ENCODE results near the gene HOXC9. TPM values are rescaled to one million over a fixed set of nuclear protein-coding genes. Genes with fewer than 3 reads are reported as not detected.
A peak's percentile ranks its signal among the peaks of the same experiment; 100 is the strongest.
"Not testable (repeated sequence)": the region's sequence is repeated elsewhere in the genome, so short reads cannot be mapped to it uniquely, and the experiment has no call there.

Gene HOXC9
- total RNA-seq, 1 donor from 2014 or later = not detected

DNA sequence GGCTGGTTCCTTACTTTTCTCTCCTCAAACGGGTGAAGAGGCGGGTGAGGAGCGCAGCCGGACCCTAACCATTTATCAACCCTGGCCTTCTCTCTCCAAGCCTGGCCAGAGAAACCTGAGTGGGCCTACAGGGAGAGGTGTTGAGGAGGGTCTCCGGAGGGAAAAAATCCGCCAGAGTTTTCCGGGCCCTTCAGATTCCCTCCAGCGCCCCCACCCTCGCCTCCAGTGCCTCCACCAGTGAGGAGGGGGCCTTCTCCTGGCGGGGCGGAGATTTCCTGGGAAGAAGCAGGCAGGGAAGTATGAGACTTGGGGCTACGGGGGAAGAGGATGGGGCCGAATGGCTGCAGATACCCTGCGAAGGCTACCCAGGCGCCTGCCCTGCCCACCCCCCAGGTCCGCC lies 31.5 kb downstream of the HOXC9 start:
- intact Hi-C loops (cut with micrococcal nuclease) = no loop called here
- DNase-seq (no peak), ATAC-seq (no peak)

DNA sequence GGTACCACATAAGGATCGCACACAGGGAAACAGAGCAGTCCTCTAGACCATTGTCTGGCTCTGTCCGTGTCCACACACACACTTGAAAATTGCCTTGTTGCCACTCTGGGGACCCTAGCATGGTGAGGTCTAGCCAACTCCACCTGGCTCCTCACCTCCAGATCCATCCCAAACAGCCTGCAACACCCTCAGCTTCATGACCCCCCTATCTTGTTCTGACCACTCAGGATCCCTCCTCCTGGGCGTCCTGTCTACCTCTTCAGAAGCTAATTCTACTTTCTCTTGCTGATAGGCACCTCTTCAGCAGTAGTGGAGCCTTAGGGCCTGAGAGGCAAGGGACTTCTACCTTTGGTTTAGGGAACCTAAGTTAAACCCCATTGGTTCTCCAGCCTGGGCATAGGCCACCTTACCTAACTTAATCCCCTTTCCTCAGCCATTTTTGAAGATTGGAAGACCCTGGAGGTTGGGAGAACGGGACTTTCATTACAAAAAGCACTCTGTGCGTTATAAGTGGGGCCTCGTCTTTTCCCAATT lies 32.2 kb downstream of the HOXC9 start:
- intact Hi-C loops (cut with micrococcal nuclease) = no loop called here
- ATAC-seq (no peak), DNase-seq (no peak)

DNA sequence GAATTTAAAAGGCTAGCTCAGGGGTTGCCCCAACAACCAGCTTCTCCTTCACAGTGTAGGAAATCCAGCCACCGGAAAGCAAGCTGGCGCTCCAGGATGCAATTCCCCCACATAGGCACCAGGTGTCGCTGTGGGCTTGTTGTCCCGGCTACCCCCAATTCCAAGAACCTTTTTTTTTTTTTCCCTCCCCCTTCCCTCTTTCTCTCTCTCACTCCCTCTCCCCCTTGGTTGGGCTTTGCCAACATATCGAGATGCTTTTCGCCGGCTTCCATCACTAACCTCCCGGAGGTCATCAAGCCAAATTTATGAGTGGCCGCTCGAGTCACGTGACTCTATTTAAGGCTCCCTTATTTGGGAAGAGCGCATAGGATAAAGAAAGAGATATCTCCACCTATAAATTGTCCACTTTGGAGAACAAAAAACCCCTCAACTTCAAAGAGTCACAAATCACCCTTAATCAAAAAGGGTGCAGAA lies 32.7 kb downstream of the HOXC9 start, which contains the start of gene HOXC5:
TSS of gene HOXC5 (plus strand) at position 424 of the 474 bp plus-strand sequence. CDS start 73 bp downstream, outside the sequence.
- peak; percentile 47 for ATAC-seq
- peak; percentile 57 for DNase-seq
- intact Hi-C loops (cut with micrococcal nuclease) = no loop called here

DNA sequence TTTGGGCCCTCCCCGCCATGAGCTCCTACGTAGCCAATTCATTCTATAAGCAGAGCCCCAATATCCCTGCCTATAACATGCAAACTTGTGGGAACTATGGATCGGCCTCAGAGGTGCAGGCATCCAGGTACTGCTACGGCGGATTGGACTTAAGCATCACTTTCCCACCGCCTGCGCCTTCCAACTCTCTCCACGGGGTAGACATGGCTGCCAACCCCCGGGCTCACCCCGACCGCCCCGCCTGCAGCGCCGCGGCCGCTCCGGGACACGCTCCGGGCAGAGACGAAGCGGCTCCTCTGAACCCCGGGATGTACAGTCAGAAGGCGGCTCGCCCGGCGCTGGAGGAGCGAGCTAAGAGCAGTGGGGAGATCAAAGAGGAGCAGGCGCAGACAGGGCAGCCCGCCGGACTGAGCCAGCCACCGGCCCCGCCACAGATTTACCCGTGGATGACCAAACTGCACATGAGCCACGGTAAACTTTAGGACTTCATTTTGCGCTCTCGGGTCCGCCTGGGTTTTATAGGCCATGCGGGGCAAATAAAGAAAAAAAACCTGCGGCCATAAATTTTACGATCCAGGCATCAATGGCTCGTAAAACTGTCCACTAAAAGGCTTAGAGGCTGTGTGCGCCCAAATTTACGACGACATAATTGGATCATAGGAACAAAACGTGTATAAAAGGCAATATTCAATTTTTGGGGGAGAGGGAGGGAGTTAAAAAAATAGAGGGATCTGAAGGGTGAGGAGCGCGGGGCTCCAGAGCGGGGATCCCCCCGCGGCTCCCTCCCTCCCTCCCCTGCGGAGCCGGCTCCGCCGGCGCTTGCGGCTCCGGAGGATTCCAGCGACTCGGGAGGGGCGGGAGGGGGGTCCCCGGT lies 33.4 kb downstream of the HOXC9 start:
- ATAC-seq (no peak), DNase-seq (no peak)
- intact Hi-C loops (cut with micrococcal nuclease) = no loop called here

DNA sequence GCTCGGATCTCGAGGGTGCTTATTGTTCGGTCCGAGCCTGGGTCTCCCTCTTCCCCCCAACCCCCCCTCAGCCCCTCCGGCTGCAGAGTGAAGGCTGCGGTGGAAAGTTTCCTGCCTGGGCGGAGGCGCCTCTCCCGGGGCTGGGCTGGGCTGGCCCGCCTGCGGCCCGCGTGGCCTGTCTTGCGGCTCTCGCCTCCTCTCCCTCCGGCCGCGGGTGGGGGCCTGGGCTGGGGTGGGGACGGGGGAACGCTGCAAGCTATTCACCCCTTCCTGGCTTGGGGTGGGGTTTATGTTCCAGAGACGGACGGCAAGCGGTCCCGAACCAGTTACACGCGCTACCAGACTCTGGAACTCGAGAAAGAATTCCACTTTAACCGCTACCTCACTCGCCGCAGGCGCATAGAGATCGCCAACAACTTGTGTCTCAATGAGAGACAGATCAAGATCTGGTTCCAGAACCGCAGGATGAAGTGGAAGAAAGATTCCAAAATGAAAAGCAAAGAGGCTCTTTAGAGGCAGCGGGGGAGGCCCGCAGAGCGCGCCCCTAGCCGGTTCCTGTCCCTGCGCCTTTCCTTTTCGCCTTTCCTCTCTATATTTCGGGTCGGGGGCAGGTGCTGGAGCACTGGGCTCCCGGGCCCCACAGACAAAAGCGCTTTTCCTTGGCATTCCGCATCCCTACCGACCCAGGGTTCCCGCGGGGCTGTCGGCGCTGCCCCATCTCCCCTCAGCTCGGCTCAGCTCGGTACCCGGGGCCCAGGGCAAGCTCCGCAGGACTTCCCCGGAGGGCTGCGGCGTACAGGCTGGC lies 34.2 kb downstream of the HOXC9 start:
- ATAC-seq (peak; percentile 36), DNase-seq (no peak)
- intact Hi-C loops (cut with micrococcal nuclease) = no loop called here

DNA sequence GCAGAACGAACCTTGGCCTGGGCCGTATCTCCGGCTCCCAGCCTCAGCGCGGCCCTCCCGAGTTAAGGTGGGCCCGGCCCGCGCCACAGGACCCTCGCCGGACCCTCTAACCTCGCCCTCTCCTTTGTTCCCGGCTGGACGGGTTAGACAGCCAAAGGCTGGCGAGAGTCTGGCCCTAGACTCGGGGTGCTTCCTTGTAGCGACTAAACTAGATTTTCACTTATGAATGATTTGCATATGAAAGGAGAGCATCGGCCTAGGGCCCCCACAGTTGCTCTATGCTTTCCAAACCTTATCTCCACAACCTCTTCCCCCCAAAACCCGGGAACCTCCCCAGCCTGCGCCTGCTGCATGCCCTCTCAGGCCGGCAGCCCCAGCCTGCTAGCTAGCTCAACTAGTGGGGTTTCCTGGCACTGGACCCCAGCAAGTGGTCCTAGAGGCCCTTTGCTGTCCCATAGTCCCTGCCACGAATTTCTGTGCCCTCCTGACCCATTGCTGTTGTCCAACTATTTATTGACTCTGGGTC lies 34.9 kb downstream of the HOXC9 start:
- intact Hi-C loops (cut with micrococcal nuclease) = no loop called here
- ATAC-seq = no peak

DNA sequence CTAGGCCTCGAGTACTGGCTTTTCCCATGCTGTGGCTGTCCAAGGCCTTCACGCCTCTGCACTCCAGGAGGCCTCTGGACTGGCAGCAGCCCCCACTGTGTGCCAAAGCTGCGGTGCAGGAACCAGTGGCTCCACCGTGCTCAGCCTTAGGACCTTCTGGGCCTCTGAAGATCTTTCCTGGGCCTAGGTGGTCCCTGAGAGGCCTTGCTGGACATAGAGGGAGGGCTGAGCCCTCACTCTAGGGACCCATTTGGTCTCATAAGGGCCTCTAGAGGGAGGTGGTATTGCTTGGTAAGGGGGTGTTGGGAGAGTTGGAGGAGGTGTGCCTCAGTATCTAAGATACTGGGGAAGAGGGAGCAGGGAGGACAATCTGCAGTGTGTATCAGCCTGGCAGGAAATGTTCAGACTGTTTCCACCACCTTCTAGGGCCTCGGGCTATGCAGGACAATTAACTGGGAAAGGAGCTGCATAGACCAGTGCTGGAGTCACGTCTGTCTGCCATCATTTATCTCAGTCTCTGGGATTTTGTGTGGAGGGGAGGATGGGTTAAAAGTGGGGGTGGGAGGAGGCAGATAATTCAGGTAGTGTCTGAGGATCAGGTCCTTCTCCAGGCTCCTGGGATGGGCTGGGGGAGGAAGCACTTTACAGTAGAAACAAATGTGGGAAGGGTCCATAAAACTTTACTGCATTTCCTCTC lies 35.8 kb downstream of the HOXC9 start:
- intact Hi-C loops (cut with micrococcal nuclease) = no loop called here
- no peak for DNase-seq
- no peak for ATAC-seq

More for the DNA sequence above, 34.9 kb downstream of the HOXC9 start:
- no peak for DNase-seq

DNA sequence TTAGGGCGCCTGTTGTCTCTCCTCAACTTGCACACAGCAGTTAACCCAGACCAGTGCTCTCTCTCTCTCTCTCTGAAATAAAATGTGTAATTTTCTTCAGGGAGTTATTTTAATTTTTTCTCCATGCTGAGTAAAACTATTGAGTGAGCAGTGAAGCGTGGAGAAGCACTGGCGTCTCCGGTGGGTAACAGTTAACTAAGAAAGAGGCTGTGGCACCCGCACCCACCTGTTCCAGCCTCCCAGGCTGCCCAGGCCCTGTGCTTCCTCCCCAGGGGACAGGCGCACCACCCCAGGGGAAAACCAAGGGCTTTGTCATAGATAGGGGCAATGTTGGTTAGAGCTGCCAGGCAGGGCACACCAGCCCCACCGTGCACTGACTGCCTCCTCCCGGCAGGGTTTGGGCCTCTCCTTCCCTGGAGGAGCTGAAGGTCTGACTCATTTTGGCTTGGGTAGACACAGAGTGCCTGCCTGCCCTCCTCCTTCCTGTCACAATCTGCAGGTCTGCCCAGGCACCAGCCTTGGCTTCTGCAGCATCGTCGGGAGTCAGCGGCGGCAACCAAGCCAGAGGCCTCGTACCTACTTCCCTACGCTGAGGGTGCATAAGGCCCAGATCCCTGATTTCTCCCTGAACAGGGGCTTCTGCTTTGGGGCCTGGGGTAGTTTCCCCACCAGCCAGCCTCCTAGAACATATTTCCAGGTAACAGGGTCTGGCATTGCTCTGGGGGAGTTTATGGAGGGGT lies 36.8 kb downstream of the HOXC9 start:
- intact Hi-C loops (cut with micrococcal nuclease) = no loop called here
- ATAC-seq (no peak), DNase-seq (no peak)

DNA sequence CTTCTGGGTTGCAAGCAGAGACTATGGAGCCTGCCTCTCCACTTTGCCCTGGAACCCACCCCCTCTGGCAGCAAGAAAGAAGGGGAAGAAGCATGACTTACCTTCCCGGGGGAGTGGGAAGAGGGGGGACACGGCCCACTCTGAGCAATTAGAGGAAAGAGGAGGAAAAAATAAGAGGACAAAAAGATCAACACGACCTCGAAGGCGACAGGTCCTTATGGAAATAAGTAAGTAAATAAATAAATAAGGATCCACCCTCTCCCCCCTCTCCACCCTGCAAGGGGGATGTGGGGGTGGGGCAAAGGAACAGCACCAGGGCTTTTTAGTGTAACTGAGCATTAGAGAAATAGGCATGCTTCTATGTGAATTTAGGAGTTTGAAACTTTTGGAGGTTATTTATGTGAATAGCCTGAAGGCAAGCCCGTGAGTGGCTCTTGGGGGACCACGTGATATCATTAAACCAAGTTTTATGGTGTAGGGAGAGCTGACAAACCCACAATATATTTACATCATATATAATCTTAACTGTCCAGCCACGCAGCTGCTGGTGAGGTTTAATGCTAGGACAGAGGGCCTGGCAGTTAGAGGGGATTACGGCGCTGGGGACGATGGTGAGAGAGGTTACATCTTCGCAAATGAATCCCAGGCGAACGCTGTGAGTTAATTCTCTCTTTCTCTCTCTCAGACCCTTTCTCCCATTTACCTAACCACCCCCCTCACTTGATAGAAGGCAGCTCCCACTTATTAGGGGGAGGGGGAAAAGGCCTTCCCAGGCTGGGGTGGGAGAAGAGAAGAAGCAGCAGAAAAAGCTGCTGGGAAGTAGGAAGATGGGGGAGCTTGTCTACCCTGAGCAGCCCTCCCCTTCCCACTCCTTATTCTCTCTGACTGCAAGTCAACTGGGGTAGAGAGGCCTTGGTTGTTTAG lies 37.7 kb downstream of the HOXC9 start:
- DNase-seq = no peak
- intact Hi-C loops (cut with micrococcal nuclease) = no loop called here
- ATAC-seq = no peak

DNA sequence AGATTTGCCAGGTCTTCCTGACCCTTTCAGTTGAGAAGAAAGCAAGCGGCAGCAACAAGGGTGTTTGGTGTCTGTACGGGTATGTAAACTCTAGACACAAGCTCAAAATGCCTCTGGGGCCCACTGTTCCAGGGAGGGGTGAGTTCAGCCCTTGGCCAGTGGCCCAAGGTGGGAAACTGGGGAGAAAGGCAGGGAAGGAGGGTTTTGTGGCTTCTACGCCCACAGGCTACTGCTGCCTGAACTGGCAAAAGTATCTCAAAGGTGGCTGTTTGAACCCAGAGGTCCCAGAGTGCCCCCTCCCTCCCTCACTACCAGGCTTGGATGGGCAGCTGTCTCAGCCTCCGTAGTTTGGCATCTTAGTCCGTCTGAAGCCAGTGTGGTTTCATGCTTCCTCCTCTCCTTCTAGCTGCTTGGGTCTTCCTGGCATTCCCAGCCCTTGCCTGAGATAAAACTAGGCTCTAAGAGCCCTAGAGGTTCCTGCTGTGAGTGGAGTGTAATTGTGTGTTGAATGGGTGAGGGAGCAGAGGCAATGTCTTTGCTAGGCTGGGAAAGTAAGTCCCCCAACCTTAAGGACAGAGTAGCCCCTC lies 38.4 kb downstream of the HOXC9 start:
- intact Hi-C loops (cut with micrococcal nuclease) = no loop called here
- DNase-seq = no peak
- no peak for ATAC-seq

DNA sequence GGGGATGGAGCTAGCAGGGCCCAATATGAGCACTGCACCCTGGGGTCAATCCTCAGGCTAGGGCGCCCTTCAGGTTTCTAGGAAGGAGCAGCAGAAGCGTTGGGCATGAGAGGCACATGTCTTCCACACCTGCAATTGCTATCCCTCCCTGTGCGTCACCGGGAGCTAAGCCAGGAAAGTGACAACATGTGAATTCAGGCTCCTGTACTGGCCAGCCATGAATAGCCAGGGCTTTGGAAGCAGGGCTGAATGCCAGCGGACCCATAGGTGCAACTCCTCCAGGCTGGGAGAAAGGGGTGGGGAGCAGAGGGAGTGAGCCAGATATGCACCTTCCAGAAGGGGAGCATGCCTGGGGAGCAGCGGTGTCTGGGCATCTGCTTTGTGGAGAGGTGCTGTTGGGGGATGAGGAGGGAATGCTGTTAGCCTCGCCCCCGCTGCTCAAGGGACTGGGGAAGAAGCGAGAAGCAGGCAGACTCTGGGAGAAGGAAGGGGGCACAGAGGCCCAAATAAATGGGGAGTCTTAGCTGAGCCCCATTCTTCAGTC lies 39.0 kb downstream of the HOXC9 start:
- DNase-seq (no peak), ATAC-seq (no peak)
- intact Hi-C loops (cut with micrococcal nuclease) = no loop called here

DNA sequence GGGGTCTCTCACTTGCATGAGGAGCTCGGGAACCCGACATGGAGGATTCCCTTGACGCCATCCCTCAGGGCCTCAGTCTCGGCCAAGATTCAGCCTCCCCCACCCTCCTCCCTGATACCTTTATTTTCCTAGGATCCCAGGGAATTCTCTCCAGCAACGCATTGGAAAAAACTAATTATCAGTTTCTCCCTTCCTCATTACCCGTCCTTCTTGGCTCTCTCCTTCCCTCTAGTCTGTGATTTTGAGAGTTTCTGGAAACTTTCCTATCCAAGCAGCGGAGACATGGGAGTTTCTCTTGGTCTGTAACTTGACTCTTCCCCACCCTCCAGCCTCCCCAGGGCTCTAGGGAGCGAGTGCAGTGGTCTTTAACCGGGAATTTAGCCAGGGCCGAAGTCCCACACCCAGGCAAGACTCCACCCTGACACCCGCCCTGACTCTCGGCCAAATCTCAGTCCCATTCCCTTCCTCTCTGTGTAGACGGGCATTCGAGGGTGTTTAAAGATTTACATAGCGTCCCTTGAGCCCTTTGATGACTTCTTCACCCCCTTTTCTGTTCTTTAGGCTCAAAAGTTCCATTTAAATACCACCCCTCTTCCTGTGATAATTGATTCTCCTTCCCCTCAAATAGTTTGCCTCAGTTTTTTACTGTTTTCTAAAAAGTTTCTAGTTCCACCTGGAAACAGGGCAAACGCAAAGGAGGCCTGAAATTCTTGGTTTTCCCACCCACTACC lies 39.6 kb downstream of the HOXC9 start:
- intact Hi-C loops (cut with micrococcal nuclease) = no loop called here
- DNase-seq (peak; percentile 41), ATAC-seq (peak; percentile 48)

DNA sequence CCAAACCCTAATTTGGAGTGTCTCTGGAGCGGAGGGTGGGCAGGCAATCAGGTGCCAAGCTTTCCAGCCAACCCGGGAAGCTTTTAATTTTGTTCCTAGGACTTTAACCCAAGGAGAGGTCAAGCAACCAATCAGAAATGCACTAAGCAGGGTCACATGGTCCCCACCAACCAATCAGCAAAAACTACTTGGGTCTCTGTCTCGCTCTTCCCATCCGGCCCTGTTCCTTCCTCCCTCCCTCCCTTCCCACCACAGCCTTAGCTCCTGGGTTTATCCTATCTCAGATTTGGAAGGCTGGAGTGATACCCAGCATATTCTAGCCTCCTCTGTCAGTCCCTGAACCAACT lies 40.2 kb downstream of the HOXC9 start:
- no peak for DNase-seq
- no peak for ATAC-seq
- intact Hi-C loops (cut with micrococcal nuclease) = no loop called here

DNA sequence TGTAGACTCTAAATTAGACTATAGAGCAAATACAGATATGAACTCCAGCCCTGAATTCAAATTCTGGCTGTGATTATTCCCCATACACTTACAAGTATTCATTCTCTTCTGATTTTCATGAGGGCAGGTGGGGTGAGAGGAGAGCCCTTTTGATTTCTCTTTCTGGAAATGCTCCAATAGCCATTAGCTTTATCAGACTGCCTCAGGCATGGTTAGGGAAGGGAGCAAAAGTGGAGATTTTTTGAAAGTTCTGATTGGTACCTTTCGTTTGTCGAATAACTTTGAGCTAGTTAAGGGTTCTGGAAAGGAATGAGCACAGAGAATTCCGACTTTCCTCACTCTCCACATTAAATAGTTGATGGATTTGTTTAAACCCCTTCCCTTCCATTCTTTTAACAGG lies 40.7 kb downstream of the HOXC9 start:
- intact Hi-C loops (cut with micrococcal nuclease) = no loop called here
- no peak for ATAC-seq

DNA sequence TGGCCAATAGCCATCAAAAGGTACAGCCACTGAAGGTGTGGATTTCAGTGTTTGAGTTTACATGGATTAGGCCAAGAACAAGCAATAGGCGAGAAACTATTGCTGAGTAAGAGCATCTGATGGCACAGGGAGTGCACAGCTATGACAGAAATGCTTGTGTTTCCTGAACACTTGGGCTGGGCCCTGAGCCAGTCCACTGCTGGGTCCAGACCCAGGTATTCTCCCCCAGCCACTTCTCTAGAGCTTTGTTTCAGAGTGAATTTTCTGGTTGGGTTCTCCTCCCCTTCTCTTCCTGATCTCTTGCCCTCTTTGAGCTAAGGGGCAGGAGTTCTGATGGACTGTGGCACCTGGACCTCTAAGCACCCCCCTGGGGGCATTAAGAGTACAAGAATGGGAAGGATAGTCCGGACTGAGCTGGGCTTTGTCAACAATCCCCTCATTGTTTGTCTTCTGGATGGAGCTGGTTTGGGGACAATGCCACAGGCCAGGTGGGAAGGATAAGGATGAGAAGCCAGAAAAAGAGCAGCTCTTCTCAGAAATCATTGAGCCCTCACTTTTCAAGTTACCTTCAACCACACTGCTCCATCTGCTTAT lies 41.2 kb downstream of the HOXC9 start:
- ATAC-seq = no peak
- intact Hi-C loops (cut with micrococcal nuclease) = no loop called here
- DNase-seq = no peak

More for the DNA sequence above, 40.7 kb downstream of the HOXC9 start:
- no peak for DNase-seq

DNA sequence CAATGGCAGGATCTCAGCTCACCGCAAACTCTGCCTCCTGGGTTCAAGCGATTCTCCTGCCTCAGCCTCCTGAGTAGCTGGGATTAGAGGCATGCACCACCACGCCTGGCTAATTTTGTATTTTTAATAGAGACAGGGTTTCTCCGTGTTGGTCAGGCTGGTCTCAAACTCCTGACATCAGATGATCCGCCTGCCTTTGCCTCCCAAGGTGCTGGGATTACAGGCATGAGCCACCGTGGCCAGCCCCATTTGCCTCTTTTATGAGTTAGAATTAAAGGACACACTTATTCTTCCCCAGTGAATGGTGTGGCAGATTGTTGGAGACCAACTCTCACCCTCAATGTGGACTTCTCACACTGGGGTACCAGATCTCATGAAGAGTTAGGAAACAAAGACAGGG lies 42.1 kb downstream of the HOXC9 start:
- intact Hi-C loops (cut with micrococcal nuclease); ATAC-seq; DNase-seq: not testable (repeated sequence)
